Smooth muscle cell (in vitro differentiated cells): ENCODE results near the gene ANXA3. TPM values are rescaled to one million over a fixed set of nuclear protein-coding genes. Genes with fewer than 3 reads are reported as not detected.
A peak's percentile ranks its signal among the peaks of the same experiment; 100 is the strongest.

Experiments
- DNase-seq: peaks from one replicate; lab custom pipeline; 2025; ENCODE audit not compliant: unreplicated experiment; lab: John Stamatoyannopoulos, UW
- H2AFZ ChIP-seq: fragments of 200-600 bp; sonication (generic); 2 replicates; pipeline ENCODE4 v1.6.0; 2016; ENCODE audit warnings: antibody characterized with exemption, low read depth, mild to moderate bottlenecking
- H3F3A ChIP-seq: fragments of 200-600 bp; sonication (generic); 2 replicates; pipeline ENCODE4 v1.6.0; 2017; ENCODE audit warnings: antibody characterized with exemption, low read depth
- H3K27ac ChIP-seq: fragments of 200-600 bp; sonication (generic); 2 replicates; pipeline ENCODE4 v1.5.1; 2016; ENCODE audit warnings: low read depth, mild to moderate bottlenecking
- H3K27me3 ChIP-seq: fragments of 200-600 bp; sonication (generic); 2 replicates; pipeline ENCODE4 v1.6.1; 2016; ENCODE audit warnings: low read depth, mild to moderate bottlenecking
- H3K36me3 ChIP-seq: fragments of 200-600 bp; sonication (generic); 2 replicates; pipeline ENCODE4 v1.5.1; 2016; ENCODE audit warnings: low read depth
- H3K4me1 ChIP-seq: fragments of 200-600 bp; sonication (generic); 2 replicates; pipeline ENCODE4 v1.5.1; 2016; ENCODE audit warnings: low read depth
- H3K4me2 ChIP-seq: fragments of 200-600 bp; sonication (generic); 2 replicates; pipeline ENCODE4 v1.6.0; 2016; ENCODE audit warnings: mild to moderate bottlenecking
- H3K4me3 ChIP-seq: fragments of 200-600 bp; sonication (generic); 2 replicates; pipeline ENCODE4 v1.5.1; 2016; ENCODE audit warnings: mild to moderate bottlenecking
- H3K79me2 ChIP-seq: fragments of 200-600 bp; sonication (generic); 2 replicates; pipeline ENCODE4 v1.6.0; 2016; ENCODE audit warnings: low read depth, mild to moderate bottlenecking
- H3K9ac ChIP-seq: fragments of 200-600 bp; sonication (generic); 2 replicates; pipeline ENCODE4 v1.6.0; 2016; ENCODE audit warnings: low read depth
- H3K9me3 ChIP-seq: fragments of 200-600 bp; sonication (generic); replicated peaks from 2 replicates; pipeline ENCODE4 v1.5.1; 2016; ENCODE audit warnings: low read depth
- H4K20me1 ChIP-seq: fragments of 200-600 bp; sonication (generic); 2 replicates; pipeline ENCODE4 v1.6.0; 2016; ENCODE audit warnings: low read depth
- CTCF ChIP-seq: fragments of 200-600 bp; sonication (generic); IDR thresholded peaks from 2 replicates; pipeline ENCODE4 v1.5.1; 2017; ENCODE audit warnings: borderline replicate concordance, mild to moderate bottlenecking, antibody characterized with exemption; ENCODE audit not compliant: insufficient read depth, poor library complexity, severe bottlenecking
- WGBS: methylation state at CpG from one replicate; pipeline ENCODE4 v1.1.7; 2016; ENCODE audit warnings: low lambda C conversion rate; 5-methylcytosine and 5-hydroxymethylcytosine counted together
- polyA plus RNA-seq: library from polyadenylated mRNA; unstranded; fragments of >200 nt; fragmentation: Nextera tagmentation; extraction: Ambion mirVana; gene quantifications from 2 replicates; pipeline ENCODE4 v1.2.1, GENCODE V29; 2016
- total RNA-seq: library from RNA; depleted of rRNA; stranded (reverse); fragments of >200 nt; gene quantifications from 2 replicates; pipeline ENCODE4 v1.2.3, GENCODE V29; 2014

The ANXA3 gene
- total and polyA plus RNA-seq, 2 experiments from 2014 or later: 16.7 to 44.5 TPM

GRCh38 chr4:78517050-78517652 lies 34.4 kb upstream of the ANXA3 start:
- no peaks in the 10 kb centered on the region for H3K36me3 ChIP-seq
- H3K4me1 ChIP-seq: no peaks in the 10 kb centered on the region
- no peaks in the 10 kb centered on the region for H3K79me2 ChIP-seq
- no peak overlapping the region for H3K9ac ChIP-seq
- H4K20me1 ChIP-seq: no peaks in the 10 kb centered on the region
- TF ChIP-seq CTCF: peak; percentile 71
- no peaks in the 10 kb centered on the region for H3K9me3 ChIP-seq
- H3K4me3 ChIP-seq: no peak overlapping the region
- no peak overlapping the region for H3K27ac ChIP-seq
- WGBS: 29% methylated on average over 3 of the region's 3 CpGs
- no peaks in the 10 kb centered on the region for H3K27me3 ChIP-seq
- H3K4me2 ChIP-seq: no peak overlapping the region
- H2AFZ ChIP-seq: no peak overlapping the region
- no peak for DNase-seq
- no peaks in the 10 kb centered on the region for H3F3A ChIP-seq

- Histone ChIP-seq H3K27ac (no peak overlapping the region), H3F3A (no peaks in the 10 kb centered on the region), H3K27me3 (no peaks in the 10 kb centered on the region), H3K79me2 (no peaks in the 10 kb centered on the region), H4K20me1 (no peaks in the 10 kb centered on the region), H3K4me2 (no peak overlapping the region), H3K9me3 (no peaks in the 10 kb centered on the region), H2AFZ (no peak overlapping the region), H3K4me1 (no peaks in the 10 kb centered on the region), H3K36me3 (no peaks in the 10 kb centered on the region), H3K4me3 (no peak overlapping the region), H3K9ac (no peak overlapping the region)
- 86% methylated on average over 3 of the region's 3 CpGs for WGBS
- TF ChIP-seq CTCF: no peak
- no peak for DNase-seq
These were observed 33.0 kb upstream of the ANXA3 start for GRCh38 chr4:78518561-78518960.

GRCh38 chr4:78519962-78520361 lies 31.6 kb upstream of the ANXA3 start:
- H2AFZ ChIP-seq: no peak overlapping the region
- H3K4me3 ChIP-seq: no peak overlapping the region
- no peak overlapping the region for H3K27ac ChIP-seq
- 100% methylated on average over 3 of the region's 3 CpGs for WGBS
- DNase-seq: no peak
- no peaks in the 10 kb centered on the region for H3K27me3 ChIP-seq
- H3K9me3 ChIP-seq: no peaks in the 10 kb centered on the region
- no peaks in the 10 kb centered on the region for H3K4me1 ChIP-seq
- no peak overlapping the region for H3K9ac ChIP-seq
- no peaks in the 10 kb centered on the region for H3K79me2 ChIP-seq
- no peaks in the 10 kb centered on the region for H3F3A ChIP-seq
- H4K20me1 ChIP-seq: no peaks in the 10 kb centered on the region
- H3K36me3 ChIP-seq: no peaks in the 10 kb centered on the region
- TF ChIP-seq CTCF: no peak
- H3K4me2 ChIP-seq: no peak overlapping the region

GRCh38 chr4:78520808-78521226 lies 30.8 kb upstream of the ANXA3 start:
- no peaks in the 10 kb centered on the region for H3K9me3 ChIP-seq
- no peak overlapping the region for H3K4me3 ChIP-seq
- H2AFZ ChIP-seq: peak overlapping the region; percentile 0
- TF ChIP-seq CTCF: no peak
- H3K4me2 ChIP-seq: no peak overlapping the region
- no peaks in the 10 kb centered on the region for H3K4me1 ChIP-seq
- H3K36me3 ChIP-seq: no peaks in the 10 kb centered on the region
- H3K79me2 ChIP-seq: no peaks in the 10 kb centered on the region
- no peaks in the 10 kb centered on the region for H4K20me1 ChIP-seq
- no peaks in the 10 kb centered on the region for H3F3A ChIP-seq
- no peak overlapping the region for H3K9ac ChIP-seq
- no peaks in the 10 kb centered on the region for H3K27me3 ChIP-seq
- no peak for DNase-seq
- H3K27ac ChIP-seq: no peak overlapping the region
- 70% methylated on average over 3 of the region's 3 CpGs for WGBS
